ENCODE results near the gene MRPL21. TPM values are rescaled to one million over a fixed set of nuclear protein-coding genes. Genes with fewer than 3 reads are reported as not detected.
"Not testable (repeated sequence)": the region's sequence is repeated elsewhere in the genome, so short reads cannot be mapped to it uniquely, and the experiment has no call there.

The MRPL21 gene
- total RNA-seq, 4 donors from 2014 or later, result 40.4 to 70.0 (median 52.8) TPM

GRCh38 chr11:68892576-68892975, 11.1 kb downstream of the MRPL21 start:
- no peak for TF ChIP-seq EP300 (IDR thresholded peaks at IDR 0.05)
- TF ChIP-seq, protein P1, sequence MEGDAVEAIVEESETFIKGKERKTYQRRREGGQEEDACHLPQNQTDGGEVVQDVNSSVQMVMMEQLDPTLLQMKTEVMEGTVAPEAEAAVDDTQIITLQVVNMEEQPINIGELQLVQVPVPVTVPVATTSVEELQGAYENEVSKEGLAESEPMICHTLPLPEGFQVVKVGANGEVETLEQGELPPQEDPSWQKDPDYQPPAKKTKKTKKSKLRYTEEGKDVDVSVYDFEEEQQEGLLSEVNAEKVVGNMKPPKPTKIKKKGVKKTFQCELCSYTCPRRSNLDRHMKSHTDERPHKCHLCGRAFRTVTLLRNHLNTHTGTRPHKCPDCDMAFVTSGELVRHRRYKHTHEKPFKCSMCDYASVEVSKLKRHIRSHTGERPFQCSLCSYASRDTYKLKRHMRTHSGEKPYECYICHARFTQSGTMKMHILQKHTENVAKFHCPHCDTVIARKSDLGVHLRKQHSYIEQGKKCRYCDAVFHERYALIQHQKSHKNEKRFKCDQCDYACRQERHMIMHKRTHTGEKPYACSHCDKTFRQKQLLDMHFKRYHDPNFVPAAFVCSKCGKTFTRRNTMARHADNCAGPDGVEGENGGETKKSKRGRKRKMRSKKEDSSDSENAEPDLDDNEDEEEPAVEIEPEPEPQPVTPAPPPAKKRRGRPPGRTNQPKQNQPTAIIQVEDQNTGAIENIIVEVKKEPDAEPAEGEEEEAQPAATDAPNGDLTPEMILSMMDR (IDR thresholded peaks at IDR 0.05), result no peak
- TF ChIP-seq POLR2AphosphoS5 (IDR thresholded peaks at IDR 0.05), result no peak
- TF ChIP-seq POLR2A (IDR thresholded peaks at IDR 0.05), result no peak
- Histone ChIP-seq H3K36me3 (peaks cover 0 to 82% of the 10 kb centered on the region in 2 donors), H3K27ac (peak overlapping the region in 1 of 4 donors; percentile 50), H3K27me3 (no peaks in the 10 kb centered on the region), H3K4me3 (no peak overlapping the region), H3K4me1 (peaks cover 0 to 20% (median 14%) of the 10 kb centered on the region in 3 donors), H3K9me3 (no peaks in the 10 kb centered on the region)
- no peak for ATAC-seq
- WGBS, 2 donors (ENCODE audit: low coverage in 1 of 2), result 89 to 94% methylated on average over 6 to 20 of the region's 20 CpGs

GRCh38 chr11:68891351-68891948, 12.2 kb downstream of the MRPL21 start:
- ATAC-seq, result no peak
- H3K27ac ChIP-seq, result peak overlapping the region in 3 of 4 donors; percentile 69 to 85 (median 76)

DNA sequence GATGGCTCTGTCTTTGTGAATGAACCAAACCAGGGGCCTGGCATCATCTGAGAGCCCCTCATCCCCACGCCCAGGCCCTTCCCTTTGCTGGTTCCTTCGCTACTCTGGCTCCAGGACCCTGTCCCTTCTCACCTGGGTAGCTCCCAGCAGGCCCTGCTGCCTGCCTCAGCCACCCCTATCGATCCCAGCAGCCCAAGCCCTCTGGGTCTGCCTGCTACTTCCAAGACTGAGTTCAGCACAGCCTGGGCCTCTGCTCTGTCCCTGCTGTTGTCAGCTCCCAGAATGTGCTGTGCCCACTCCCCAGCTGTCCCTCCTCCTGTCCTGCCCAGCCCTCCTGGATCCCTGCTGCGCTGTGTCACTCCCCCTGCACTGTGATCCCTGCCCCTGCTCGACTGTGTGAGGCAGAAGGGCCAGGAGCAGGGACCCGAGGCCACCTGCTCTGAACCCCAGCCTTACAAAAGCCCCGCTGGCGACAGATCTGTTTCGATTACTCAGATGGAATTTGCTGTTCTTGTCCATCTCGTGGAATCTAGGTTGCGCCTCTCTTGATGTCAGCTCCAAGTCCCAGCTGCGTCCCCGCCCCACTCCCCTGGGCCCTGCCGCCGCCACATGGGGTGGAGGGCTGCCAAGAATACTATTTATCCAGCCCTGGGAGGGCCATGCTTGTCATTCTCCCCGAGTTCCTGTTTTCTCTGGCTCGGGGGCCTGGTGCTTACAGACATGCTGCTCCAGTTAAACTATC, 13.0 kb downstream of the MRPL21 start:
- peaks cover 0 to 63% of the 10 kb centered on the region in 2 donors for H3K36me3 ChIP-seq
- H3K27me3 ChIP-seq, result no peaks in the 10 kb centered on the region
- peak overlapping the region in 3 of 4 donors; percentile 69 to 85 (median 76) for H3K27ac ChIP-seq
- TF ChIP-seq POLR2AphosphoS5 (IDR thresholded peaks at IDR 0.05) (peak; percentile 46), POLR2A (IDR thresholded peaks at IDR 0.05) (no peak)
- WGBS, 2 donors (ENCODE audit: low coverage in 1 of 2), result 36 to 100% methylated on average over 1 to 12 of the region's 17 CpGs
- H3K4me3 ChIP-seq, result no peak overlapping the region
- peaks cover 0 to 20% (median 14%) of the 10 kb centered on the region in 3 donors for H3K4me1 ChIP-seq
- ATAC-seq, result peak; percentile 92
- H3K9me3 ChIP-seq, result no peaks in the 10 kb centered on the region

More at GRCh38 chr11:68891351-68891948, 12.2 kb downstream of the MRPL21 start:
- peaks cover 0 to 71% of the 10 kb centered on the region in 2 donors for H3K36me3 ChIP-seq
- TF ChIP-seq, protein P1 (IDR thresholded peaks at IDR 0.05), result no peak
- TF ChIP-seq POLR2A (IDR thresholded peaks at IDR 0.05) (no peak), EP300 (IDR thresholded peaks at IDR 0.05) (no peak), POLR2AphosphoS5 (IDR thresholded peaks at IDR 0.05) (no peak)
- H3K4me1 ChIP-seq, result peaks cover 0 to 20% (median 14%) of the 10 kb centered on the region in 3 donors
- WGBS, 2 donors (ENCODE audit: low coverage in 1 of 2), result 80% methylated on average over 14 of the region's 17 CpGs; no CpG with 5 or more reads in 1 of the 2 donors
- no peaks in the 10 kb centered on the region for H3K27me3 ChIP-seq
- H3K4me3 ChIP-seq, result no peak overlapping the region
- H3K9me3 ChIP-seq, result no peaks in the 10 kb centered on the region

GRCh38 chr11:68889948-68890446, 13.6 kb downstream of the MRPL21 start:
- Histone ChIP-seq H3K36me3 (peaks cover 0 to 56% of the 10 kb centered on the region in 2 donors), H3K4me3 (no peak overlapping the region), H3K27me3 (no peaks in the 10 kb centered on the region), H3K27ac (peak overlapping the region in 3 of 4 donors; percentile 69 to 85 (median 76)), H3K4me1 (peaks cover 0 to 20% (median 14%) of the 10 kb centered on the region in 3 donors), H3K9me3 (no peaks in the 10 kb centered on the region)
- no peak for TF ChIP-seq EP300 (IDR thresholded peaks at IDR 0.05)
- TF ChIP-seq, protein P1 (IDR thresholded peaks at IDR 0.05), result peak in 3 of 4 experiments; percentile 22 to 71 (median 42)
- peak; percentile 65 for ATAC-seq
- WGBS, 2 donors (ENCODE audit: low coverage in 1 of 2), result 66 to 71% methylated on average over 5 to 6 of the region's 18 CpGs

- not testable (repeated sequence) for ATAC-seq, H3K4me1 ChIP-seq, H3K27ac ChIP-seq, H3K36me3 ChIP-seq, H3K27me3 ChIP-seq, H3K9me3 ChIP-seq, H3K4me3 ChIP-seq
- 95% methylated on average over 5 to 13 of the region's 15 CpGs for WGBS, 2 donors (ENCODE audit: low coverage in 1 of 2)
Observed at GRCh38 chr11:68884827-68885226, 18.8 kb downstream of the MRPL21 start.

Measured in gastroesophageal sphincter (tissue), 4 donors.